Endothelial cell (in vitro differentiated cells): ENCODE results near the gene KRT37. TPM values are rescaled to one million over a fixed set of nuclear protein-coding genes. Genes with fewer than 3 reads are reported as not detected.
"Not testable (repeated sequence)": the region's sequence is repeated elsewhere in the genome, so short reads cannot be mapped to it uniquely, and the experiment has no call there.

Experiments used
- DNase-seq: peaks from one replicate; pipeline ENCODE4 v3.0.0; 2021; ENCODE audit warnings: low spot score
- H3K27ac Mint-ChIP-seq: one replicate; pipeline ENCODE4 v1.8.0; 2021; ENCODE audit warnings: mixed read lengths, inconsistent platforms; ENCODE audit not compliant: unreplicated experiment
- H3K27me3 Mint-ChIP-seq: one replicate; pipeline ENCODE4 v1.8.0; 2021; ENCODE audit warnings: mild to moderate bottlenecking, moderate library complexity, mixed read lengths, inconsistent platforms; ENCODE audit not compliant: unreplicated experiment
- H3K36me3 Mint-ChIP-seq: one replicate; pipeline ENCODE4 v1.8.0; 2021; ENCODE audit warnings: mild to moderate bottlenecking, low read depth, mixed read lengths, inconsistent platforms; ENCODE audit not compliant: unreplicated experiment
- H3K4me1 Mint-ChIP-seq: one replicate; pipeline ENCODE4 v1.8.0; 2021; ENCODE audit warnings: mild to moderate bottlenecking, mixed read lengths, inconsistent platforms; ENCODE audit not compliant: unreplicated experiment
- H3K4me3 Mint-ChIP-seq: one replicate; pipeline ENCODE4 v1.8.0; 2021; ENCODE audit warnings: mild to moderate bottlenecking, mixed read lengths, inconsistent platforms; ENCODE audit not compliant: unreplicated experiment
- H3K9me3 Mint-ChIP-seq: one replicate; pipeline ENCODE4 v1.8.0; 2021; ENCODE audit warnings: mixed read lengths, inconsistent platforms; ENCODE audit not compliant: unreplicated experiment
- CTCF ChIP-seq: fragments of 200-600 bp; sonication (generic); IDR thresholded peaks from one replicate; pipeline ENCODE4 v1.5.0; 2021; ENCODE audit warnings: antibody characterized with exemption; ENCODE audit not compliant: unreplicated experiment
- total RNA-seq: library from RNA; stranded (reverse); fragmentation: NEBNext Ultra II Directional; extraction: Animal tissue kit (Norgen Biotek cat#: 25700); gene quantifications from one replicate; pipeline ENCODE4 v1.2.1, GENCODE V29; 2021; ENCODE audit not compliant: unreplicated experiment

Gene KRT37
- total RNA-seq, 1 donor from 2014 or later, result not detected

- Mint-ChIP-seq H3K36me3 (no peaks in the 10 kb centered on the region), H3K4me1 (no peaks in the 10 kb centered on the region)
- no peak for TF ChIP-seq CTCF
These were observed 27.3 kb downstream of the KRT37 start, which contains the start of gene KRT31 for GRCh38 chr17:41396996-41397660. KRT31 (minus strand) TSS chr17:41397608; CDS start chr17:41397539, 69 bp downstream.

GRCh38 chr17:41396340-41396739 is 28.0 kb downstream of the KRT37 start:
- no peak for TF ChIP-seq CTCF
- no peak for DNase-seq
- H3K9me3 Mint-ChIP-seq, result no peaks in the 10 kb centered on the region
- peaks cover 2% of the 10 kb centered on the region for H3K27me3 Mint-ChIP-seq
- no peaks in the 10 kb centered on the region for H3K36me3 Mint-ChIP-seq
- no peak overlapping the region for H3K27ac Mint-ChIP-seq
- no peak overlapping the region for H3K4me3 Mint-ChIP-seq
- H3K4me1 Mint-ChIP-seq, result no peaks in the 10 kb centered on the region

More at GRCh38 chr17:41396996-41397660, 27.3 kb downstream of the KRT37 start, which contains the start of gene KRT31:
- no peak within 1 kb of the TSS for H3K4me3 Mint-ChIP-seq
- H3K9me3 Mint-ChIP-seq, result no peaks in the 10 kb centered on the region
- H3K27me3 Mint-ChIP-seq, result no peaks in the 10 kb centered on the region
- no peak for DNase-seq
- H3K27ac Mint-ChIP-seq, result no peak within 1 kb of the TSS

- Mint-ChIP-seq H3K4me3 (no peak overlapping the region), H3K36me3 (no peaks in the 10 kb centered on the region), H3K27ac (no peak overlapping the region), H3K27me3 (peaks cover 2% of the 10 kb centered on the region), H3K4me1 (no peaks in the 10 kb centered on the region), H3K9me3 (no peaks in the 10 kb centered on the region)
- no peak for DNase-seq
- no peak for TF ChIP-seq CTCF
These were observed 28.8 kb downstream of the KRT37 start for GRCh38 chr17:41395611-41396010.

GRCh38 chr17:41395044-41395443 is 29.3 kb downstream of the KRT37 start:
- not testable (repeated sequence) for H3K4me1 Mint-ChIP-seq

GRCh38 chr17:41394254-41394996 is 30.0 kb downstream of the KRT37 start:
- H3K9me3 Mint-ChIP-seq, result no peaks in the 10 kb centered on the region
- TF ChIP-seq CTCF, result no peak
- peaks cover 2% of the 10 kb centered on the region for H3K27me3 Mint-ChIP-seq
- no peaks in the 10 kb centered on the region for H3K4me1 Mint-ChIP-seq
- no peak for DNase-seq
- no peak overlapping the region for H3K27ac Mint-ChIP-seq
- no peaks in the 10 kb centered on the region for H3K36me3 Mint-ChIP-seq
- no peak overlapping the region for H3K4me3 Mint-ChIP-seq

More at GRCh38 chr17:41395044-41395443, 29.3 kb downstream of the KRT37 start:
- not testable (repeated sequence) for H3K27me3 Mint-ChIP-seq, H3K4me3 Mint-ChIP-seq, DNase-seq, H3K36me3 Mint-ChIP-seq, H3K27ac Mint-ChIP-seq, H3K9me3 Mint-ChIP-seq
